ENCODE data around the gene CFDP1.

DNA sequence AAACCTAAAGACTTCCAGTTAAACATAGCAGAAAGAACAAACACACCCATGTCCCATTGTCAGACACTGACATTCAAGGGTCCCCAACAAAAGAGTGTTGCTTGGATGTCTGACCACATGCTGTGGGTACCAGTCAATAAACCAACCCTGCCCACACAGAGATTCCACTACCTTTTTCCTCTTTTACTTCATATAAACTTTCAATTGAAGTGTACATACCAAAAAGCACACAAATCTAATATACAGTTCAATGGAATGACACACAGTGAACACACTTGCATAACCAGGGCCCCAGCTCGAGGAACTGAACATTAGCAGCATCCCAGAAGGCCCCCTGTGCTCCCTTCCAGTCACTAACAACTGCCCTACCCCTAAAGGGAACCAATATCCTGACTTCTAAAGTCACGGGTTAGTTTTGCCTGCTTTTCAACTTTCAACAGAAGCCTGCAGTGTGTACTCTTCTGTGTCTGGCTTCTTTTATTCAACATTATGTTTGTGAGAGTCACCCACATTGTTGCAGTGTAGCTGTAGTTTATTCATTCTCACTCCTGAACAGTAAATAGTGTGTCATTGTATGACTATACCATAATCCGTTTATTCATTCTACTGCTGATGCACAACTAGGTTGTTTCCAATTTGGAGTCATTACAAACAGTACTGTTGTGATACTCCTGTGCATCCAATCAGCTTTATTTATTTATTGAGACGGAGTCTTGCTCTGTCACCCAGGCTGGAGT is 18.0 kb downstream of the CFDP1 start:
- TF ChIP-seq, protein P1, sequence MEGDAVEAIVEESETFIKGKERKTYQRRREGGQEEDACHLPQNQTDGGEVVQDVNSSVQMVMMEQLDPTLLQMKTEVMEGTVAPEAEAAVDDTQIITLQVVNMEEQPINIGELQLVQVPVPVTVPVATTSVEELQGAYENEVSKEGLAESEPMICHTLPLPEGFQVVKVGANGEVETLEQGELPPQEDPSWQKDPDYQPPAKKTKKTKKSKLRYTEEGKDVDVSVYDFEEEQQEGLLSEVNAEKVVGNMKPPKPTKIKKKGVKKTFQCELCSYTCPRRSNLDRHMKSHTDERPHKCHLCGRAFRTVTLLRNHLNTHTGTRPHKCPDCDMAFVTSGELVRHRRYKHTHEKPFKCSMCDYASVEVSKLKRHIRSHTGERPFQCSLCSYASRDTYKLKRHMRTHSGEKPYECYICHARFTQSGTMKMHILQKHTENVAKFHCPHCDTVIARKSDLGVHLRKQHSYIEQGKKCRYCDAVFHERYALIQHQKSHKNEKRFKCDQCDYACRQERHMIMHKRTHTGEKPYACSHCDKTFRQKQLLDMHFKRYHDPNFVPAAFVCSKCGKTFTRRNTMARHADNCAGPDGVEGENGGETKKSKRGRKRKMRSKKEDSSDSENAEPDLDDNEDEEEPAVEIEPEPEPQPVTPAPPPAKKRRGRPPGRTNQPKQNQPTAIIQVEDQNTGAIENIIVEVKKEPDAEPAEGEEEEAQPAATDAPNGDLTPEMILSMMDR (IDR thresholded peaks at IDR 0.05; ENCODE audit: low read depth, low read length, poor library complexity, severe bottlenecking), result no peak
- no peak for TF ChIP-seq EZH2phosphoT487 (IDR thresholded peaks at IDR 0.05; ENCODE audit: borderline replicate concordance, low read length)

Measured in DOHH2 (cell line).